Ishikawa (cell line): ENCODE results near the gene HTR2C.

Experiments
- EP300 ChIP-seq: IDR thresholded peaks from 2 replicates; pipeline ENCODE4 v1.6.1; 2012; ENCODE audit warnings: borderline replicate concordance
- MAX ChIP-seq: IDR thresholded peaks from 2 replicates; pipeline ENCODE4 v1.6.1; 2012
- YY1 ChIP-seq: IDR thresholded peaks from 2 replicates; pipeline ENCODE4 v1.6.1; 2012; ENCODE audit warnings: low read depth
- ZBTB7A ChIP-seq: IDR thresholded peaks from 2 replicates; pipeline ENCODE4 v1.6.1; 2012; ENCODE audit warnings: low read depth
- TF ChIP-seq, protein P1 (sequence below): IDR thresholded peaks from 2 replicates; pipeline ENCODE4 v1.6.1; 2012; ENCODE audit warnings: low read depth, mild to moderate bottlenecking

DNA sequence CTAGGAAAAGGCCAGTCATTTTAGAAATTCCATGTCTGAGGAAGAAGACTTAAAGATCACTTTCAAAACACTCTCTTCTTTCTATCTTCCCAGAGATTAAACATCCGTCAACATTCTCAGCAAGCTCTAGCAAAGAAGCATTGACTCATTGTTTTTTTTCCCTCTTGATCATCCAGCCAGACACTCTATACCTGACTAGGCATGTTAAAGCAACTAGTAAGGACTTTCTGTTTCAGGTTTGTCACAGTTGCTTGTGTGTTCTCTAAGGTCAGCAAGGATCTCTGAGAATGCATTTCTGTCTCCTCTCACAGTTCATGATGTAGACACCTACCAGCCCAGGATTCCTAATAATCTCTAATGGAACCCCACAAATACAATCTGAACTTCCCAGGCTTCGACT lies 321.4 kb downstream of the HTR2C start:
- TF ChIP-seq MAX (no peak), ZBTB7A (no peak), YY1 (no peak), EP300 (no peak)
- TF ChIP-seq, protein P1, sequence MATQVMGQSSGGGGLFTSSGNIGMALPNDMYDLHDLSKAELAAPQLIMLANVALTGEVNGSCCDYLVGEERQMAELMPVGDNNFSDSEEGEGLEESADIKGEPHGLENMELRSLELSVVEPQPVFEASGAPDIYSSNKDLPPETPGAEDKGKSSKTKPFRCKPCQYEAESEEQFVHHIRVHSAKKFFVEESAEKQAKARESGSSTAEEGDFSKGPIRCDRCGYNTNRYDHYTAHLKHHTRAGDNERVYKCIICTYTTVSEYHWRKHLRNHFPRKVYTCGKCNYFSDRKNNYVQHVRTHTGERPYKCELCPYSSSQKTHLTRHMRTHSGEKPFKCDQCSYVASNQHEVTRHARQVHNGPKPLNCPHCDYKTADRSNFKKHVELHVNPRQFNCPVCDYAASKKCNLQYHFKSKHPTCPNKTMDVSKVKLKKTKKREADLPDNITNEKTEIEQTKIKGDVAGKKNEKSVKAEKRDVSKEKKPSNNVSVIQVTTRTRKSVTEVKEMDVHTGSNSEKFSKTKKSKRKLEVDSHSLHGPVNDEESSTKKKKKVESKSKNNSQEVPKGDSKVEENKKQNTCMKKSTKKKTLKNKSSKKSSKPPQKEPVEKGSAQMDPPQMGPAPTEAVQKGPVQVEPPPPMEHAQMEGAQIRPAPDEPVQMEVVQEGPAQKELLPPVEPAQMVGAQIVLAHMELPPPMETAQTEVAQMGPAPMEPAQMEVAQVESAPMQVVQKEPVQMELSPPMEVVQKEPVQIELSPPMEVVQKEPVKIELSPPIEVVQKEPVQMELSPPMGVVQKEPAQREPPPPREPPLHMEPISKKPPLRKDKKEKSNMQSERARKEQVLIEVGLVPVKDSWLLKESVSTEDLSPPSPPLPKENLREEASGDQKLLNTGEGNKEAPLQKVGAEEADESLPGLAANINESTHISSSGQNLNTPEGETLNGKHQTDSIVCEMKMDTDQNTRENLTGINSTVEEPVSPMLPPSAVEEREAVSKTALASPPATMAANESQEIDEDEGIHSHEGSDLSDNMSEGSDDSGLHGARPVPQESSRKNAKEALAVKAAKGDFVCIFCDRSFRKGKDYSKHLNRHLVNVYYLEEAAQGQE: no peak
